Measurements from ENCODE around the gene BAZ2A.

Gene BAZ2A

GRCh38 chr12:56641219-56641618 is 11.1 kb upstream of the BAZ2A start:
- no peak for TF ChIP-seq ZNF565 (CRISPR knock-in tag; conservative IDR thresholded peaks at IDR 0.05; ENCODE audit: low read depth)
- no peak for TF ChIP-seq ESRRG (CRISPR knock-in tag; IDR thresholded peaks at IDR 0.05)
- no peak for TF ChIP-seq ISL1 (CRISPR knock-in tag; IDR thresholded peaks at IDR 0.05)
- TF ChIP-seq CSDC2 (CRISPR knock-in tag; IDR thresholded peaks at IDR 0.05) = no peak
- no peak for TF ChIP-seq ZFP3 (CRISPR knock-in tag; IDR thresholded peaks at IDR 0.05)
- no peak for TF ChIP-seq CREB5 (CRISPR knock-in tag; IDR thresholded peaks at IDR 0.05; ENCODE audit: low read depth)
- no peak for TF ChIP-seq PPARA (CRISPR knock-in tag; IDR thresholded peaks at IDR 0.05; ENCODE audit: borderline replicate concordance)
- TF ChIP-seq TCF4 (CRISPR knock-in tag; IDR thresholded peaks at IDR 0.05; ENCODE audit: borderline replicate concordance) = no peak
- TF ChIP-seq POU6F1 (CRISPR knock-in tag; IDR thresholded peaks at IDR 0.05; ENCODE audit: borderline replicate concordance, low read depth) = no peak
- no peak for TF ChIP-seq PATZ1 (CRISPR knock-in tag; IDR thresholded peaks at IDR 0.05; ENCODE audit: borderline replicate concordance)
- no peak for TF ChIP-seq SNAI2 (CRISPR knock-in tag; IDR thresholded peaks at IDR 0.05)
- no peak for TF ChIP-seq ZC3H10 (CRISPR knock-in tag; IDR thresholded peaks at IDR 0.05)
- no peak for TF ChIP-seq ZNF70 (CRISPR knock-in tag; IDR thresholded peaks at IDR 0.05)
- no peak for TF ChIP-seq BACH2 (CRISPR knock-in tag; IDR thresholded peaks at IDR 0.05; ENCODE audit: borderline replicate concordance)
- TF ChIP-seq ZNF8 (CRISPR knock-in tag; IDR thresholded peaks at IDR 0.05) = no peak
- no peak for TF ChIP-seq TOX (CRISPR knock-in tag; IDR thresholded peaks at IDR 0.05; ENCODE audit: borderline replicate concordance)
- no peak for TF ChIP-seq ZFP30 (CRISPR knock-in tag; IDR thresholded peaks at IDR 0.05)
- TF ChIP-seq CSRNP3 (CRISPR knock-in tag; IDR thresholded peaks at IDR 0.05) = no peak
- TF ChIP-seq RARB (CRISPR knock-in tag; IDR thresholded peaks at IDR 0.05) = no peak
- no peak for ATAC-seq

- ATAC-seq = no peak
- no peak for TF ChIP-seq ISL1 (CRISPR knock-in tag; IDR thresholded peaks at IDR 0.05)
- no peak for TF ChIP-seq SNAI2 (CRISPR knock-in tag; IDR thresholded peaks at IDR 0.05)
- TF ChIP-seq CREB5 (CRISPR knock-in tag; IDR thresholded peaks at IDR 0.05; ENCODE audit: low read depth) = no peak
- TF ChIP-seq TOX (CRISPR knock-in tag; IDR thresholded peaks at IDR 0.05; ENCODE audit: borderline replicate concordance) = no peak
- TF ChIP-seq ZFP3 (CRISPR knock-in tag; IDR thresholded peaks at IDR 0.05) = no peak
- no peak for TF ChIP-seq ZNF8 (CRISPR knock-in tag; IDR thresholded peaks at IDR 0.05)
- TF ChIP-seq OSR1 (CRISPR knock-in tag; IDR thresholded peaks at IDR 0.05) = no peak
- no peak for TF ChIP-seq PATZ1 (CRISPR knock-in tag; IDR thresholded peaks at IDR 0.05; ENCODE audit: borderline replicate concordance)
- no peak for TF ChIP-seq RARB (CRISPR knock-in tag; IDR thresholded peaks at IDR 0.05)
- no peak for TF ChIP-seq GLIS3 (CRISPR knock-in tag; IDR thresholded peaks at IDR 0.05)
- TF ChIP-seq BACH2 (CRISPR knock-in tag; IDR thresholded peaks at IDR 0.05; ENCODE audit: borderline replicate concordance) = no peak
- no peak for TF ChIP-seq ESRRG (CRISPR knock-in tag; IDR thresholded peaks at IDR 0.05)
- no peak for TF ChIP-seq CSRNP3 (CRISPR knock-in tag; IDR thresholded peaks at IDR 0.05)
- no peak for TF ChIP-seq ZFP30 (CRISPR knock-in tag; IDR thresholded peaks at IDR 0.05)
- TF ChIP-seq ZNF565 (CRISPR knock-in tag; conservative IDR thresholded peaks at IDR 0.05; ENCODE audit: low read depth) = no peak
- TF ChIP-seq TCF4 (CRISPR knock-in tag; IDR thresholded peaks at IDR 0.05; ENCODE audit: borderline replicate concordance) = no peak
- TF ChIP-seq POU6F1 (CRISPR knock-in tag; IDR thresholded peaks at IDR 0.05; ENCODE audit: borderline replicate concordance, low read depth) = no peak
- no peak for TF ChIP-seq ZNF70 (CRISPR knock-in tag; IDR thresholded peaks at IDR 0.05)
Measured at GRCh38 chr12:56637621-56638020, 7.5 kb upstream of the BAZ2A start.
